ENCODE data around the gene RTTN.
"Not testable (repeated sequence)": the region's sequence is repeated elsewhere in the genome, so short reads cannot be mapped to it uniquely, and the experiment has no call there.

RTTN gene

DNA sequence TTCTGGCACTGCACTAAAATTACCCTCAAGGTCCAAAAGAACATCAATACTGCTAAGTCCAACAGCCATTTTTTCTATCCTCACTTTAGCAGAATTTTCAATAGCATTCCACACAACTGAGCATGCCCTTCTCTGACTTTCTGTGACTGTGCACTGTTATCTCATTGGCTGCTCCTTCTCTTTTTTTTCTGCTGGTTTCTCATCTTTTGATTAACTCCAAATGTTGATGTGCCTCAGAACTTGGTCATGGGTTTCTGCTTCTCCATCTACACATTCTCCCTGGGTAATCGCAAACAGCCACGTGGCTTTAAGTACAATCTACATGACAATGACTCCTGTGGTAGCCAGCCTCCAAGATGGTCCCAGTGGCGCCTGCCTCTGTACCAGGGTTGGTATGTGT, 182.9 kb downstream of the RTTN start:
- no peak for DNase-seq

DNA sequence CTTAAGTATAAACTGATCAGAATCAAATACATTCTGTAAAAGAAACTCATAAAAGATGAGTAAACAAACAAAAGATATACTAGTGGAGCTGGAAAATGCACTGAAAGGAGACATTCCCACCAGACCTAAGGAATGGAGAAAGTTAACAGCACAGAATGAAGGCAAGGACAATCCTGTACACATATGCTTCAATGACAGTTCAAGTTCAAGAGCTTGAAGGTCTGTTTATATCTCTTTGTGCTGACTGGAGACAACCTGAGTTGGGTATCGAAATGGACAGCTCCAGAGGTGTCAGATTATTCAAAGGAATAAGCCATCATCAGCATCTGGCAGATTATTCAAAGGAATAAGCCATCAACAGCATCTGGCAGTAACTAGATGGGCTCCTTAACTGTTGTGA, 184.0 kb downstream of the RTTN start:
- DNase-seq: no peak

DNA sequence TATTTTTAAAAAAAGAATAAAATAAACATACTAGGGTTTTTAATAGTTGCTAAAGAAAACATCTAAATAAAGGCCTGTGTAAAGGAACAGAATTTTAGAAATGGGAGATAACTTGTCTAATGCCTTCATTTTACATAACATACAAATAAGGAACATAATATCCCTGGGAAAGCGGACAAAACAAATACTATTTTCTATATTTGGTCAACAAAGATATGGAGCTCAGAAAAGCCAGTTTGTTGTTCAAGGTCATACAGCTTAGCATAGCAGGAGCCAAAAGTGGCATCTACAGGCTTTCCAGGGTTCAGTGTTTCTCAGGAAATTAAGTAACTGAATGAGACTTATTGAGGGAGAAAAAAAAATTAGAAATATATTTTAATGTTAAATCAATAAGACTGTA, 184.4 kb downstream of the RTTN start:
- no peak for DNase-seq

DNA sequence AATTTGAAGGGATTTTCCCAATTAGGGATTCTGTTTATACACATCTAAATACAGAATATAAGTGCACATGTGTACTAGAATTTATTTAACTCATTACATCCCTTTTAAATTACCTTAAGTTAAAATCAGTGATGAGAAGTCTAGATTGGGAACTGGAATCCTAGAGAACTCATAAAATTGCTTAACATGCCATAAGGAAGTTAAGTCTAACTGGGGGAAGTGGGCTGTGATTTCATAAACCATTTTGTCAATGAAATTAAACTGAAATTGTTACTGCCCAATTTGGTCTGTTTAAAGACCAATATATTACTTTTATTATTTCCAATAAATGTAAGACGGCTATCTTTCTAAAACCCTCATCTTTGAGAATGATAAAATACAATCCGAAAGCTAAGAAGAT, 185.5 kb downstream of the RTTN start:
- no peak for DNase-seq

DNA sequence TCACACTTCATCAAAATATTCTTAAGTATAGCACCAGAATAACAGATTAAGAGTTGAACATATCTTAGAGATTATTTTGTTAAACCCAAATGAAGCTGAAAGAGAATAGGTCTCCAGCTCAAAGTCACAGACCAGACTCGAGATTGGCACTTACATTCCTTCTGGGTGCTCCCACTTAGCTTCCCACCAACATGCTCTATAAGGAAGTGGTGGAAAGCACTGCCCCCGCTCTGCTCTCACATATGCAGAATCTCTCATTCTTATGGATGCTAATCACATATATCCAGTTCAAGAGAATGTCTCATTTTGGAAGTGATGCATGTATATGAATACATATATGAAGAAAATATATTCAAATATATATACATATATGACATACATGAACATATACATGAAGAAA, 186.4 kb downstream of the RTTN start:
- no peak for DNase-seq

DNA sequence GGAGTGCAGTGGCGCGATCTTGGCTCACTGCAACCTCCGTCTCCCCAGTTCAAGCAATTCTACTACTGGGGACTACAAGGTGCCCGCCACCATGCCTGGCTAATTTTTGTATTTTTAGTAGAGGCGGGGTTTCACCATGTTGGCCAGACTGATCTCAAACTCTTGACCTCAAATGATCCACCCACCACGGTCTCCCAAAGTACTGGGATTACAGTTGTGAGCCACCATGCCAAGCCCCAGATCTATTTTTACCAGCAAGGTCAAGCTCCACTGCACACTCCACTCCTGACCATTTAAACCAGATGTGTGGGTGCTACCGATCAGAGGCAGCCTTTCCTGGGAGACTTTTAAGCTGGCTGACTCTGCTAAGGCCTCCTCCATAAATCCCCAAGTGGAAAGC, 190.4 kb downstream of the RTTN start:
- no peak for DNase-seq

DNA sequence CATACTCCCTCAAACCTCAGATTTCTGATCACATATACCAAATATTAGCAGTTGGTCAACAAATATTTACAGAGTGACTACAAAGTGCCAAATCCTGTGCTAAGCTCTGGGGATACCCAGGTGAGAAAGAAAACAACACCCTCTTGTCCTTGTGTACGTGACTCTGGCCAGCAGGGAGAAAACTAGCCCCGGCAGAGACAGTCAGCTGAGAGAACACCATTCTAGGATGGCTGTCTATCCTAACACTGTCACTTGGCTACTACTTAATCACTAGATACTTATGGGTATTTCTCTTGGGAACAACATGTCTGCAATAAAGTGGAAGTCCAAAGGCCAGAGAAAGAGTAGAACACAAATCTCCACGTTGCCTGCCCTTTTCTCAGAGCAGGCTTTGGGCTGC, 199.9 kb downstream of the RTTN start:
- no peak for DNase-seq

DNA sequence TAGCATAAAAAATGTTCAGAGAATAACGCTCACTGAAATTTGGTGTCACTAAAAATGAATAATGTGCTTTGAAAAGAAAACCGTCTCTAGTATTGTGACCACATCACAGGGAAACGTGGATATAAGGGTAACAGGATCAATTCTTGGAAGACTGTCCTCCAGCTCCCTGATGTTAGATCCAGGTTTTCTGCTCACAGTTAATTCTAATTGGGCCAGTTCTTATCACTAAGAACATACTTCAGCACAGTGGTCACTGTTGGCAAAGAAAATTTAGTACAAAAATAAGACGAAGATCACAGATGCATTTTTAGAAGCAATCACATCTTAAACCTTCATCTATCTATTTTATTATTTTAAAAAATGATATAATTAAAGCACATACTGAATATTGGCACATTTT, 200.8 kb downstream of the RTTN start:
- DNase-seq: no peak

DNA sequence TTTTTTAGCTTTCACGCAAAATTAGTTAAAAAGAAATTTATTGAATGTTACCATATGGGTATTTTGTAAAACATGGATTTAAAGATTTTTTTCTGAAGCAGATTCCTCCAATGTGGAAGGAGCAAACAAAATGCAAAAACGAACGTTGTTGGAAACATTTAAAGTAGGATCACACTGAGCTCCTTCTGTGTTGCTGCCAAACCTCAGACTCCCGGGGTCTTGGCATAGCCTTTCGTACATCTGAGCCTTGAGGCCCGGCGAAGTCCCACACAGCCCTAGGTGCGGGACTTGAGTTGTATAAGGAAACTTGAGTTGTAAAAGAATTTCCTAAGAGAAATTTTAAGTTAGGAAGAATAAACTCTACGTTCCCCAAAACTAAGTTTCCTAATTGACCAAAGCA, 205.8 kb downstream of the RTTN start:
- DNase-seq: no peak

DNA sequence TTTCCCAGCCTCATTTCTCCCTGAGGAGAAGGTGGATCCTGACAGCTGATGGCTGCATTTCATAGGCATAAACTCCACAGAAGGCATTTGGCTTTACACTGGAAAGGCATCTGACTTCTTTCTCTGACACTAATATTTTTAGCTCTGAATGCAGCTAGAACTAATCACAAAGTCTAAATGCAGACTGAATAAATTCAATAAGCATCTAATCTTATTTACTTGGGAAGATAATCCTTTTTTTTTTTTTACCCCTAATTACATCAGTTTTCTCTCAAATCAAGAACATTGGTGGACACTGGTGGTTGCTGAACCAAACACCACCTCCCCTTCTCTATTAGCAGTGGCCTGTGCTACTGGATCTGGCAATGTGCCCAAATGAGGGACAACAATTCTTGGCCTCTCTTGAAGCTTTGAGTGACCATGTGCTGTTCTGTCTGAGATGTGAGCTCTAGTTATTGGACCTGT, 206.9 kb downstream of the RTTN start:
- no peak for DNase-seq

DNA sequence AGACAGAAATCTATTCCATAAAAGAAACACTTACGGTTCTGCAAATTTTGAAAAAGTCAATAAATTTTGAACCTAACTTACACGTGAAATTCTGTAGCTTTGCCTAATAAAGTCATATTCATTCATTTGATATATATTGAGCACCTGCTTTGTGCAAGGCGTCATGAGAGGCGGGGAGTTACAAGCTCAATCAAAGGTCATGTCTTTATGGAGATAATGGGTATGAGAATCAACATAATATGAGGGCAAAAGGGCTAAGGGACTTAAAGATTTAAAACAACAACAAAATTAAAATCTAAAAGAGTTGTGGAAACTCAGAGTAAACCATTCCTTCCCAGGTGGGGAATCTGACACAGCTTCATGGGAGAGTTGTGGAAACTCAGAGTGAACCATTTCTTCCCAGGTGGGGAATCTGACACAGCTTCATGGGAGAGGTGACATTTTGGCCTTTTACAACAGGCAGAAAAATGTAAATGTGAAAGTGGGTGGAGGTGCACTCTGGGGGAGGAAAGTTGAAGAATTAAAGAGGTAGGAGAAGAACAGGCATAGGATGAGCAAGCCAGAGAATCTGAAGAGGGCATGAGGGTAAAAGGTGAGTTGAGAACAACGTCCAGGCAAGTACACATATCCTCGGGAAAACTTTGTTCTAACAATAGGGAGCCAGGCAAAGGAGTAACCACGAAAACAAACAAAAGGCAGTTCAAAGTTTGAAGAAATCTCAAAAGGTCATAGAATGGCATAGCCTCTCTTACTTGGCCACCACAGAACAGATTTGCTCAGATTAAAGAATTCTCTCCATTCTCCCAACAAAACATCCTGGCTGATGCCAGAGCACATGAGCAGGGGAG, 208.3 kb downstream of the RTTN start:
- no peak for DNase-seq

DNA sequence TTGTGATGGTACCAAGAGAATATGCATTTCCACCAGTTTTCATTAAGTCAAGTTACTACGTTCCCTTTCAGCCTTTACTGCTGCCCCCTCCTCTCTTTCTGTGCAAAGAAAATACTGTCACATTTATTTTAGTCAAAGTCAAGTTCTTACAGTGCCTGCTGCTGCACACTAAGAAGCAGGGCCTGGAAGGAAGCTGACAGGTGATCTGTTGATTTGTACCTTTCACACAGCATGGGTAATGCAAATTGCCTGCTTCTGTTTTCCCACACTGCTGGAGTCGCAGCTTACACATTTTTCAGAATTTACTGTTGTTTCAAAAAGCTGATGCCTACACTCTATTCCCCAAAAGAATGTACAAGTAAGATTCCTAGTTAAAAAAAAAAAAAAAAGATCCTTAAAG, 209.1 kb downstream of the RTTN start:
- no peak for DNase-seq

DNA sequence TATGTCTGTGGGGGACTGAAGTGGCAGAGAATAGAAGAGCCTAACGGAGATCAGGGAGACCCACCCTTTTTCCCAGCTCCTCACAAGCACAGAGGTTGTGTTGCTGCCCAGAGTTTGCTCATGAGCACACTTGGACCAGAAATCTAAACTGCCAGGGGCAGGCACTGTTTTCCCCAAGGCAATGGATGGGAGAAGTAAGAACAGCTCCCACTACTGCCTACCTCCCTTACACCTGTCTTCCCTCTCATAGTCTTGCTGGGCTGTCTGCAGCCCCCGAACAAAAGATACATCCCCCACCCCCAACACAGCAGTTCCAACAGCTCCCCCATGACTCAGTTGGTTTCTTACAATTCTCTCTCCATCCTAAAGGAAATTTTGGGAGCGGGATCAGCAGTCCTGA, 209.7 kb downstream of the RTTN start:
- no peak for DNase-seq

DNA sequence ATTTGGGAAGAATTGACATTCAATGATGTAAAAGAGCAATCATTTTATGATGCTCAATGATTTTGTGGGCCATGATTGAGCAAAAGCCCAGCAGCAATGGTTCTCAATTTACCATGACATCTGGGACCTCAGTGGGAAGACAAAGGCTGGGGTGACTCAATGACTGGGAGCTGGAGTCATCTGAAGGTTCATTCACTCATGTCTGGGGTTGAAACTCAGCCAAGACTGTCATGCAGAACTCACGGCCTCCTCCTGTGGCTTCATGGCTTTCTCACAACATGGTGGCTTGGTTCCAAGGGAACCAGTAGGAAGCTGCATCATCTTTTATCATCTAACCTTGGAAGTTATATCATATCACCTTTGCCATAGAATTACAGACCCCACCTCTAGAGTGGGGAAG, 212.7 kb downstream of the RTTN start:
- DNase-seq: no peak

DNA sequence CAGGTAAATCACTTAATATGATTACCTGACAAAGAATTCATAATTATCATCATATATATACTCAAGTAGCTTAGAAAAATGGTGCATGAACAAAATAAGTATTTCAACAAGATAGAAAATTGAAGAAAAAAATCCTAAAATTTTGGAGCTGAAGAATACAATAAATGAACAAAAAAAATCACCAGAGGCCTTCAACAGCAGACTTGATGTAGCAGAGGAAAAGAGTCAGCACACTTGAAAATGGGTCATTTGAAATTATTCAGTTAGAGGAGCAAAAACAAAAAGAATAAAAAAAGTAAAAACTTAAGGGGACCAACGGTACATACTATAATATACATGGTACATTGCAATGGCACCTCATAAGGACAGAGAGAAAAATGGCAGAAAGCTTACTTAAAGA, 217.6 kb downstream of the RTTN start:
- no peak for DNase-seq

DNA sequence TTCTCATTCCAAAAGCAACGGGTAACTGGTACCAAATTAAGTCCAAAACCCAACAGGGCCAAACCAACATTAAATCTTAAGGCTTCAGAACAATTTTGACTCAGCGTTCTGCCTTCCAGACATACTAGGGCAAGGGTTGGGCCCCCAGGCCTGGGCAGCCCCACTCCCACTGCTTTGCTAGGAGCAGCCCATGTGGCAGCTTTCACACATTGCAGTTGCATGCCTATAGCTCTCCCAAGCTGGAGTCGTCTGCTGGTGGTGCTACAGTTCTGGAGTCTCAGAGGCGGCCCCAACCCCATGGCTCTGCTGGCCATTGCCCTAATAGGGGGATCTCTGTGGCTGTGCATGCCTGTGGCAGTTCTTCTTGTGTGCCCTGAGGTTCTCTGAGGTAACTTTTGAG, 220.2 kb downstream of the RTTN start:
- no peak for DNase-seq

DNA sequence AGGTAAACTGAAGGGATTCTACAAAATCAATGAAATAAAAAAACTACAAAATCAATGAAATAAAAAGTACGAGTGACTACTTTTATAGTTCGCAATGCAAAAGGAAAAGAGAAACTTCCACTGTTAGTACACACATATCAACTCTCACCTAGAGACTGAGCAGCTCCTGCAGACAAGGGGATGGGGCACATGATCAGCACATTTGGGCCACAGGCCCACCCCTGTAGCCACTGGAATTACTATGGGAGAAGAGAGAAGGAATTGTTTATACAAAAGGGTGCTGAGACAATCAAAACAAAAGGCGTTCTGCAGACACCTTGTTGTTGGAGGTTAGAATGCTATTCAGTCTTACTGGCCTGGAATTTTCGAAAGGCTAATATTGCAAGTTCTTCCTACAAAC, 223.1 kb downstream of the RTTN start:
- DNase-seq: no peak

DNA sequence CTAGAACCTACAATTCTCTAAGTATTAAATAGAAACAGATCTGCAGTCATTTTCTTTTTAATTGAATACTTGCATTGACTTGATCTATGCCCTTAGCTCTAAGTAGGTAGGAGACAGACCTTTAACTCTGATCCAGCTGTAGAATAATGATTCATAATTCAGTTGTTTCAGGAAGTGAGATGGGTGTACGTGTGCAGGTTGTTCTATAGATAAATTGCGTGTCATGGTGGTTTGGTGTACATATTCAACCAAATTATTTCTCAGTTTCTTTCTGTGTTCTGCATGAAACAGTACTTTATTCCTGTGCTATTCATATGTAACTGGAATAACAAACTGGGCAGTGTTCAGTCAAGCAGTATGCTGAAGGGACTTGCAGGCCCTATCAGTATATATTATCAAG, 223.5 kb downstream of the RTTN start:
- DNase-seq: no peak

DNA sequence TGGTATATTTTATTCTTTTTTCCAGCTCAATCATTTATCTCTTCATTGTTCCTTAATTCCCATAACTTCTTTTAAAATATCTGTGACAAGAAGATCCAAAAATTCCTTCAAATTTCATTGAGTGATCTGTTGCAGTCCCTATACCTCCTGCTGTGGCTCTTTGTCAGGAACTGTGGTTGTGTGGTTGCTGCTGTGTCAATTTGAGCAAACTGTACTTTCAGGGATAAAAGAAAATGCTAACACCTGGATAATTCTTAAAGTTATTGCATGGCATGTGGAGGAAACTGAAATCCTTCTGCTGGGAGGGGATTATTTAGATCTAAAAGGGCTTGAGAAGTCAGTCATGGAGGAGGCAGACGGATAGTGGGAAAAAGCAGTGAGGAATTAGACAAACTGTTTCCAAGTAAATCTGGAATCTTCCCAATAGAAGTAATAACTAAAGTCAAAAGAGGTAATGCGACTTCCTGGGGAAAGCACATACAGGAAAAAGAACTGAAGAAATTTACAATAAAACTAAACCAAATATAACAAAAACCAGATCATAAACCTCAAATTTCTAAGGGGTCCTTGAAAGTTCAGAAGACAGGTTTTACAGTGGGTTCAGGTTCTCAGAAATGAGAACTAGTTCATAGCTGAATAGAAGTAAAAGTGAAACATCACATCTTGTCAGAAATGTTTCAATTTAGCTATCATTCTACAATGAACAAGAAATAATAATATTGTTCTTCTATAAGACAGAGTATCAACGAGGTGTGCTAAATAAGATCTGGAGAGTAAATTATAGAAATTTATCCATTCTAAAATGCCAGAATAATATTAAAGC, 224.3 kb downstream of the RTTN start:
- DNase-seq: no peak

DNA sequence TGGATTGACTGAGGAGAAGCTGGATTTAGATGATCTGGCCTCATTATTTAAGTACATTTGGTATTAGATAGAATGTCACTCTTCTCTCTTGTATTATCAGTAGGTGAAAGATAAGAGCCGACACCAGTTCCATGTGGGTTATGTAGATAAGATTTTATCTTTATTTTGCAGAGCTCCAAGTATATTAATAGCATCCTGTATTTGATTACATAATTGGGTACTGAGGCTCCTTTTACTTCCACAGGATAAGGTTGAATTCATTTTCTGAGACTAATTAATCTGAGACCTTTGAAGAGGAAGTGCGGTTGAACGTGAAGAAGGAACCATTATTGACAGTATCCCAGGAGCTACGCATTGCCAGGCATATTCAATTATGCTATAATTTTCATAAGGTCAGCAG, 225.0 kb downstream of the RTTN start:
- DNase-seq: no peak

DNA sequence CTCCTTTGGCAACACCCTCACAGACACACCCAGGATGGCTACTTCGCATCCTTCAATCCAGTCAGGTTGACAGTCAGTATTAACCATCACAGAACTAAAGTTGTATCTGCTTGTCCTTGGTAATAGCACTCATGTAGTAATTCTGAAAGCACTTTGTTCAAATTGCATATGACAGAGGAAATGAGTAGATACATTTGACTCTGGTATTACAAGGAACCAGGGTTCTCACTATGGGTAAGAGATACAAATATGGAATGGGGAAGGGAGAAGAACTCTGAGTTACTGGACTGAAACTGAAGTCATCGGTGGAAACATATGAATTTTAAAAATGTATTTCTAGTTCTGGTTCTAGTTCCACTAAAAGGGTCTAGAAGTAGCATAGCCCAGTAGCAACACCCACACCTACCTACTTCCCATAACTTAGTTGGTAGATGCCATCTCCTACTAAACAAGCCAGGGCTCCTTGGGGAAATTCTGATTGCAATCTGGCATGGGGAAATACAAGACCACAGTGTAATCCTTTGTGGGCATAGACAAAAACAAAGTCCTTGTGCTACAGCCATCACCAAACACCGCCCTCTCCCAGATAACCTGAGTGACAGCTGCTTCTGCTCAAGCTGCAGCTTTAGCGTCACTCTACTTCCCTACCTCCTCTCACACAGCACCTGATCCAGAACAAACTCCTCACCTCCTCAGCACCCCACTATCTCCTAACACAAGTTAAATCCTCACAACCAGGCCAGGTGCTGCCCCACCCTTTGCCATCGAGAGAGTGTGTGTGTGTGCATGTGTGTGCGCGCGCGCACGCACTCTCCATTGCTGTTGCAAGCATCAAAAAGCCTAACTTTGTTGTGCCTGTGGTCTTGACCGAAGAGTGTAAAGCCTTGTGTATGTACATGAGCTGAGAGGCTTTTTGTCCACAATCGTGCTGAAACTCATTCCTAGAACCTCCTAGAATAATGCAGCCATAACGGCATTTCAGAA, 226.5 kb downstream of the RTTN start:
- DNase-seq: no peak

DNA sequence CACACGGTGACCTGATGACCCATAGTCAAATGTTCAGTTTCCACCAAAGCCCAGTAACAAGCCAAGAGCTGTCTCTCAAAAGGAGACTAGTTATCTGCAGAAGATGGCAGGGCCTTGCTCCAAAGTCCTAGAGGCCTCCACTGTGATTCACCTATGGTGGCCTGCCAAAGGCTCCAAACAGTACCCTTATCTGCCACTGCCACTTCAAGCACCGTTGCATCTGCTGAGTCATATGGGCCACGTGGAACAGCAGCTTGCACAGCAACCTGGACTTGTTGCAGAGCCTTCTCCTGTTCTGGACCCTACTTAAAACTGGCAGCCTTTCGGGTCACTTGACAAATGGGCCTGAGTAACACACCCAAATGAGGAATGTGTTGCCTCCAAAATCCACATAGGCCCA, 230.2 kb downstream of the RTTN start:
- DNase-seq: not testable (repeated sequence)

DNA sequence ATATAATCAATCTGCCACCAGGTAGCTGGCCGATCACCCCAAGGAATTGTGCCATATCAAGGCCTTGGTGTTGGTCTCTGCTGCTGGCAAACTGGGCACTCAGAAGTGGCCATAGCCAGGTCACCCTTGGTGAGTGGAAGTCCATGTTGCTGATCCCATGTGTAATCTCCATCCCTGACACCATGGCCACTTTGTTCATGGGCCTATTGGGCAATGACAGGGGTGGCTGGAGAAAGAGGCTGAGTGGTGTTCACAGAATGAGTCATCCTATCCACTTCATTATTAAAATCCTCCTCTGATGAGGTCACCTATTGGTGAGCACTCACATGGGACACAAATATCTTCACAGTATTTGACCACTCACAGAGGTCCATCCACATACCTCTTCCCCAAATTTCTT, 231.1 kb downstream of the RTTN start:
- no peak for DNase-seq
